HG02623 (cell line): ENCODE data around the gene ANO7.

ENCODE experiments used
- ATAC-seq: cut with Tn5 transposase; IDR thresholded peaks from one replicate; pipeline ENCODE4 v1.9.1; 2021; ENCODE audit warnings: moderate library complexity; ENCODE audit not compliant: unreplicated experiment

The ANO7 gene

DNA sequence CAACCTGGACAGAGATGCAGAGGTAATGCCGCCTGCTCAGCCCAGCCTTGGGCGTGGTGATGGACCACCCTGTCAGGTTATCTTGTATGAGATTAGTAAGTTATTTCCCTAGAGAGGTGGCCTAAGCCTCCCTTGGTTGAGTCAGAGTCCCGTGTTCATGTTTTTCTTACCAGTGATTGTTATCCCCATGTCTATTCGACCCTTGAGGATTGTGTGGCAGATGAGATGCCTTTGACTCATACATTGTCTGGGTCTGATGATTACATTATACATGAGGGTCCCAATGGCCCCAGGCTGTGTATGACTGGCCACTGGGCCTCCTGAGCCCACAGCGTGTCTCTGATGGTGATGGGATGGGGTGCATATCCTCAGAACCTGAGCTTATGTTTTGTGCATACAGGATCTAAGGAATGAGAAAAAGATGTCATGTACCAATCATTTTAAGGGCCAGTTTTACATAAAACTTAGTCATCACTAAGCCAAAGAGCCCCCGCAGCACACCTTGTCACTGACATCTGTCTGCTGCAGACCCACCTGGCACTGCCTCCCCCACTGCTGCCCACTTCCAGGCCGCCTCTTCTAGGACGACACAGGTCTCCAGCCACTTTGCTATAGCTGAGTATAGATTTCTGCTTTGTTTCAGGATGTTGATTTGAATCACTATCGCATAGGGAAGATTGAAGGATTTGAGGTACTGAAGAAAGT is 30.5 kb upstream of the ANO7 start:
- no peak for ATAC-seq

DNA sequence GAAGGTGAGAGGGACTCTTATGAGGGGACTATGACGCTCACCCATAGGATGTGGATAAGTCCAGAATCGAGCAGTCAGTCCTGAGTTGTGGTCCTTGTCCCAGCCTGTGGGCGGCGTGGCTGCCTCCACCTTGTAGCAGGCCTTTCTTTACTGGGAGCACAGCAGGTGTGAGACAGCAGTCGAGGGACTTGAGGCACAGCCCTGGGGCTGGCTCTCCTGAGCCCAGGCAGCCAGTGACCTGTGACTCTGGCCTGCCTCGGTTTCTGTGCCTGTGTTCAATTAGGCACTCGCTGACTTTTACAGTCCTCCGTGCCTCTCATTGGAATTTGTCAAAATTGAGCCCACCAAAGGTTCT is 30.0 kb upstream of the ANO7 start:
- no peak for ATAC-seq

DNA sequence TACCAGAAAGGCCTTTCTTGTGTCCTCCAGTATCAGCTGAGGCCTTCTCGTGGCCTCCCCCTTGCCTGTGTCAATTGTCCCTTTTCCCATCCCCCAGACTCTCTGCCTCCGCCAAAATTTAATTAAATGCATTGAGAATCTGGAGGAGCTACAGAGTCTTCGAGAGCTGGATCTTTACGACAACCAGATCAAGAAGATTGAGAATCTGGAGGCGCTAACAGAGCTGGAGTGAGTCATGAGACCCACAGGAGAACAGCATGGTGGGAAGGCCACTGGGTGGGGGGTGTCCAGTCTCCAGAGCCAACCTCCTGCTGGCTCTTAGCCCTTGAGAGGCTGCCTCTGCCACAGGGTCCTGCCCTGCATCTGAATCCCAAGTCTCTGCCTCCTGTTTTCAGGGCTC is 29.4 kb upstream of the ANO7 start:
- no peak for ATAC-seq

DNA sequence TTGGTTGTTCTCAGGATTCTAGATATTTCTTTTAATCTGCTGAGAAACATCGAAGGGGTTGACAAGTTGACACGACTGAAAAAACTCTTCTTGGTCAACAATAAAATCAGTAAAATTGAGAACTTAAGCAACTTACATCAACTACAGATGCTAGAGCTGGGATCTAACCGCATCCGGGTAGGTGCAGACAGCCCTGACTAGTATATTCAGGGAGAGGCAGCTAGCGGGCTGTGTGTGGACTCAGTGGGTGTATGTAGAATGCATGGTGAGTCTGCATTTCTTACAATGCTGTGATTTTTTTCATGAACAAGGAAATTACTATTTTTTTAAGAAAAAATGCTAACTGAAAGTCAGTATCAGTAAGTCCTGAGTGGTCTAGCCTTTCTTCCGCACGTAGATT is 28.2 kb upstream of the ANO7 start:
- ATAC-seq = no peak

DNA sequence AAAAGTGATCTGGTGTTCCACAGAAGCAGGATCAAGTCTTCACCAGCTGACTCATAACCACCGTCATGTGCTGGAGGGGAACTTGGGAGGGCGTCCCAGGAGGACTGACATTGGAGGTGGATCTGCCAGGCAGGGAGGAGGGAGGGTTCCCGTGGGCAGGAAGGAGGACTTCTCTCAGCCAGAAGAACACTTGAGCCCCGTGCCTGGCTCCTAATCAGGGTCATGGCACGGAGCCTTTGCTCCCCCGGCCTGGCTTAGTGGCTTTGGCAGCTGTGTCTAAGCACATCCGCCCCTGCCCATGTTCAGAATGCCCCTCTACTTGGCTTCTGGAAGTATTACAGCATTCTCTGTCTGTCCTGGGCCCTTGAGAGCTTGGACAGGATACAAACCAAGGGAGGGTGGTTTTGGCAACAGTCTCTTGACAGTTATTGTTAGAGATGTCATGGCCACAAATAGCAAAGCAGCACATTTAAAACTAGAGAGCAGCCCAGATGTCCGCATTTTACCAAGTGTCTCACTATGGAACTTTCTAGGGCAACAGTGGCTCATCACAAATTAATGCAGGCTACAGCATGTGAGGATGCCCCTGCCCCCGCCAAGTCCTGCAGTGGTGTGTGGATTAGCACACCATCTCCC is 26.7 kb upstream of the ANO7 start:
- ATAC-seq = no peak

DNA sequence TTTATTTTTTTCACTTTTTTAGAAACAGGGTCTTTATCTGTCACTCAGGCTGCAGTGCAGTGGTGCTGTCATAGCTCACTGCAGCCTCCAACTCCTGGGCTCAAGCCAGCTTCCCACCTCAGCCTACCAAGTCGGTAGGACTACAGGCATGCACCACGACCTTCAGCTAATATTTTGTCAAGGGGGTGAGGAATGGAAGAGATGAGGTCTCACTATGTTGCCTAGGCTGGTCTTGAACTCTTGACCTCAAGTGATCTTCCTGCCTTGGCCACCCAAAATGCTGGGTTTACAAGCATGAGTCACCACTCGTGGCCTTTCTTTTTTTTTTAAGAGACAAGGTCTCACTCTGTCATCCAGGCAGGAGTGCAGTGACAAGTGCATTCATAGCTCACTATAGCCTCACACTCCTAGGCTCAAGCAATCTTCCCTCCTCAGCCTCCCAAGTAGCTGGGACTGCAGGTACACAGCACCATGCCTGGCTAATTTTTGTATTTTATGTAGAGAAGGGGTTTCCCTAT is 24.8 kb upstream of the ANO7 start:
- ATAC-seq = no peak

DNA sequence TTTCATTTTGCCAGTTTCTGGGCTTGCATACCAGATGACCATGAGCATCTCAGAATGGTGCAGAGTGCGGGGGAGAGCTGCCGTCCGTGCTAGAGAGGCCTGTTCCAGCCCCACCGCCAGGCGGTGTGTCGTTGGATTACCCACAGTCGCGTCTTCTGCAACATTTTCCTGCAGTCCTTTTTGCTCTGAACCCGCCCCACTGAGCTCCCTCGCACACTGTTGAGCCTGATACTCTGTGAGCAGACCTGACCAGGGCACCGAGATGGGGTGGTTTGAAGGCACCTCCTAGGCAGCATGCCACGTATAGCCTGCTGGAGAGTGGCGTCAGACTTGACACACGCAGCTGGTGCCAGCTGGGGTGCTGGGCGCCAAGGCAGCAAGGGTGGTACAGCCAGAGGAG is 20.1 kb upstream of the ANO7 start:
- ATAC-seq = no peak

DNA sequence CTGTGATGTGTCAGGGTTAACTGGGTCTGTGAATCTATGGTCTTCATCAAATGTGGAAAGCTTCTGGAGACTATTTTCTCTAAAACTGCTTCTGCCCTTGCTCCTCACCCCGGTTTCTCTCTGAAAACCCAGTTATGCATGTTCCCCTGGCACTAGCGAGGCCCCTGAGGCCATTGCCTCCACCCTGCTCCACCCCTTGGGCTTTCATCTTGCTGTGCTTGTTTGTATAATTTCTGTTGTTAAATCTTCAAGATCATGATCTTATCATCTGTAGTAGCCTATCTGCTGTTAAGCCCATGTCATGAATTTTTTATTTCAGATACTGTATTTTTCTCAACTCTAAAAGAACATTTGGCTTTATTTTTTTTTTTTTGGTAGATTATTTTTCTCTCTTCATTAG is 14.9 kb upstream of the ANO7 start:
- ATAC-seq = no peak

DNA sequence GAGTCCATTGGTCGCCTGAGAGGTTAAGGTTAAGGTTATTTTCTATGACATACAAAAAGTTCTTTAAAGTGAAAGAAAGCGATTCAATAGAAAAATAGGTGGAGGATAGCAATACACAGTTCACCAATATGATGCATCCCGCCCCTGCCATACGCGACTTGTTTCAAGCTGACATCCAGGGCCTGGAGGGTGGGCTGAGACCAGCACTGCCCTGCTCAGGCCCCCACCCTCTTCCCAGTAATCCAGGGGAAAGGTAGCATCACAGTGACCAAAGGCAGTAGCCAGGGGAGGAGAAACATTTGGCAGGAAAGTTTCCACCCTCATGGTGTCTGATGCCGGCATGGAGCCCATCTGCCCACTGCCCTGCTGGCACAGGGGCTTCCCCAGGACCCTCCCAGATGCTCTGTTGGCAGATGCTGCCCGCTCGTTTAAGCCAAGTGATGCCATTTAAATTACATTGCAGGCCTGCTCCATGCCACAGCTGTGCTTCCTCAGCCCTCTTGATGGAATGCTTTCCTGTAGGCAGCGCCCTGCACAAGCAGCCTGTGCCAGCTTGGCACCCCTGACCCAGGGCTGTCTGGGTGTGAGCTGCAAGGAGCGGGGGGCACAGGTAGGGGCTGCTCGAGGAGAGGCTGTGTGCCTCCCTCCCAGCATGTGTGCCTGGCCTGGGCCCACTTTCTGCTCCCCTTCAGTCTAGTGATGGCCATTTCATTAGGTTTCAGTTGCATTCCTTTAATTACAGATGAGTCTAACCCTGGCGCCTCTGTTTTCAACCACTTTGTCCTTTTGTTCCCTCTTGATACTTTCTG is 10.7 kb upstream of the ANO7 start:
- no peak for ATAC-seq

DNA sequence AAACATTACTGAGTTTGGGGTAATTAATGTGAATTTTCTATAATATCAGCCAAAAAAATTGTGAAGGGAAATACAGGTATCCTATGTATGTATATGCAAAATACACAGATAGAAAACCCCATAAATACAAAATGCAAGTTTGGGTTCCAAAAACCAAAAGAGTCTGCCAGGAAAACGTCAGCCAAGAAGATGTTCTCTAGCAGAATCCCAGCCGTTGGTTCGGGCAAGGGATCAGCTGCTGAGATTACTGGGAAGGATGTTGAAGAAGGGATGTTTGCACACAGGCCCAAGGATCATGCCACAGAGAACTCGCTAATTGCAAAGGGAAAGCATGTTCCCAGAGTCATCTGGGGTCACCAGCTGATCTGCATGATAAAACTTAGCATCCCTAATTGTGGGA is 9.5 kb upstream of the ANO7 start:
- ATAC-seq = no peak

DNA sequence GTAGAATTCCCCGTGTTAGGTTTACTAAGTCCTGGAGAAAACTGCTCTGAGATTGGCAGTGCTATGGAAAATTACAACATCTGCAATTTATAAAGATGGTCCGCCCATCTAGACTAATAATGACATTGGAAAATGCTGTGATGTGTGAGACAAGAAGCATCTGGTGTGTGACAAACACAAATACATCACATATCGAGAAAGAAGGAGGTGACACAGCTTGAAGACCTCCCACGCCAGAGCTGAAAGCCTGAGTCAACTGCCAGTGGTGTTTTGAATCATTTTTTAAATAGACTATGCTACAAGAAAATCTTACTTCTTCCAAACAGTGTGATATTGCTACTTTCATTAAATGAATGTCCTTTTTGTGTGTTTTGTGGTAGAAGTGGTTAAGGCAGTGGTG is 8.6 kb upstream of the ANO7 start:
- no peak for ATAC-seq

DNA sequence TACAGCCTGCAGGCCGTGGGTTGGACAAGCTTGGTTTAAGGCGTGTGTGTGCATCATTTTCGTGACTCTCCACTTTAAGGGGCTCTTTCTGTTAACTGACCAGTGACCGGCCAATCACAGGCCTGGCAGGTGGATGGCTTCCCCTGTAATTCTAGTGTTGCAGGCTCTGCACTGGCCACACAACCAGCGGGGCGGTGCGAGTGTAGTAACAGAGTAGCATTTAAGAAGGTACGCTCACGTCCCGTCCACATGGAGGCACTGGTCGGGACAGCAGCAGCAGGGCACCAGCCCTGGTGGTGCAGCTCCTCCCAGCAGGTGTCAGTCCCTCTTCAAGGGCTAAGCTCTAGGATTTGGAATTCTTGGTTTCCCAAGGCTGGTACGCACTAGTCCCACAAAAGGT is 8.0 kb upstream of the ANO7 start:
- ATAC-seq = no peak

DNA sequence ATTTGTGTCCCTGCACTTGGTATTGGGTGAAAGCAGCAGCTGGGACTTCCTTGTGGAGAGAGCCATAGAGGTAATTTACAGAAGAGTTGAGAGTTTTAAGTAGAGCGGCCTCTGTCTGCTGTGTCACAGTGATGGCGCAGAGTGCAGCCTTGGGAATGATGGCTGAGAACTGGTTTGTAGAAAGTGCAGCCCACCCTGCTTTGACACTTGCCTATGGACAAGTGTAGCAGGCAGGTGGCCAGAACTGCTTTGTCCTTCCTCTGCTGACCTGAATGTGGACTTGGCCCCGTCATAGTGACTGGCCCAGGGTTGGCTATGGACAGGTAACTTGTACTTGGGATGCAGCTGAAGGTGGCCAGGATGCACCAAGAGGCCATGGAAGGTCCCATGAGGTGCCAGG is 6.4 kb upstream of the ANO7 start:
- ATAC-seq = no peak

DNA sequence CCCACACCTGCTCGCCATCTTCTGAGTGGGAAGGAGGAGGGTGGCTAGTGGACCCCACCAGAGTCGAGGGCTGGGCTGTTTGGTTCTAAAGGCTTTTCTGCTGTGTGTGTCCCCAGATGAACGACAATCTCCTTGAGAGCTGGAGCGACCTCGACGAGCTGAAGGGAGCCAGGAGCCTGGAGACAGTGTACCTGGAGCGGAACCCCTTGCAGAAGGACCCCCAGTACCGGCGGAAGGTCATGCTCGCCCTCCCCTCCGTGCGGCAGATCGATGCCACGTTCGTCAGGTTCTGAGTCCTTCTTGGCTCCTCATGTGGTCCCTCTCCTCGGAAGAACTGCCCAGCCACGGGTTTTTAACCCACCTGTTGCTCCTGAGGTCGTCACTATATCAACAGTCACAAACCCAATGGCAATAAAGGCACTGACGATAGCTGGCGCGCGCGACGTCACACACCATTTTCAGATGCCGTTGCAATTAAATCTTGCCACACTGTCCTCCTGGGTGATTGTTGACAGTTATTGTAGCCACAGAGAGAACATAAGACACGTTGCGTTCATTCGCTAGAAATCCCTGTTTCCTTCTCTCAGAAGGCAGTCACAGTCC is 5.8 kb upstream of the ANO7 start:
- no peak for ATAC-seq

DNA sequence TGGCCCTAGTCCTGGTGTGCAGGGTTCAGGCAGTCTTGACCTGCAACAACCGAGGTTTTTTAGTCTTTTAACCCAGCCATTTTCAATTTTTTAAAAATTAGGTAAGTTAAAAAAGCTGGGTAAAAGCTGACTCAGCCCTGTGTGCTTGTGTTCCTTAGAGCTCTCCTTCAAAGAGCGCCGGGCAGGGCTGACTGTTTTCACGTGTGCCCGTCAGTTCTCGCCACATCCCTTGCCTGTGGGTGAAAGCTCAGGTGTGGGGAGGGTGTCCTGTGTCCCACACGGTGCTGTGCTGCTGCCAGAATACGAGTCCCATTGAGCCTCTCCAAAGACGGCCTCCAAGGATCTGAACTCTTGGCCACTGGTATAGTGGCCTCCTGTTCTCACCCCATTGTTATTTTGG is 5.3 kb upstream of the ANO7 start:
- ATAC-seq = no peak

DNA sequence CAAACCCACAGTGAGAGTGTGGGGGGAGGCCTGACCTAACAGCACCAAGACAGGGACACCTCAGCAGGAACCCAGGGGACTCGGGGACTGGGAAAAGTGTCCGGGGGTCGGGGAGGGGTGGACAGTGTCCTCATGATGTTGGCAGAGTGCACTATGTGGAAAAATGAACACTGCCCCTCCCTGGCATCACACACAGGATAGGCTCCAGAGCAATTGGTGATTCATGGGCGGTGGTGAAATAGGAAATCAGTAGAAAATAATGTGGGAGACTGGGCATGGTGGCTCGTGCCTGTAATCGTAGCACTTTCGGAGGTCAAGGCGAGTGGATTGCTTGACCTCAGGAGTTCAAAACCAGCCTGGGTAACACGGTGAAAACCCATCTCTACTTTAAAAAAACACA is 3.6 kb upstream of the ANO7 start:
- ATAC-seq = no peak

DNA sequence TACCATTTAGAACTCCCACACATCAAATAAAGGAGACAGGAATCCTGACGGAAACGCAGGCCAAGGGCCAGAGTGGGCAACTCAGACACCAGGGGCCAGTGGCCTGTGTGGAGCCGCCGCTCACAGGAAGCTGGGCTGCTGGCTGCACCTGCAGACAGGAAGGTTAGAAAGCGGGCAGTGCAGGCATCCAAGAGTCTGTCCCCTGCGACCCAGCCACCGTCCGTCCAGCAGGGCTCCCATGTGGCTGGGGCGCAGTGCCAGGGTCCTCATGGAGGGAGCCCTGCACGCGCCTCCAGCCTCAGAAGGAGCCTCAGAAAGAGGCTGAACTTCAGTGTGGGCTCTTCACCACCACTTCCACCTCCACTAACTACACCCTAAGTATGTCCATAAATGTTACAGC is 2.5 kb upstream of the ANO7 start:
- ATAC-seq = no peak

DNA sequence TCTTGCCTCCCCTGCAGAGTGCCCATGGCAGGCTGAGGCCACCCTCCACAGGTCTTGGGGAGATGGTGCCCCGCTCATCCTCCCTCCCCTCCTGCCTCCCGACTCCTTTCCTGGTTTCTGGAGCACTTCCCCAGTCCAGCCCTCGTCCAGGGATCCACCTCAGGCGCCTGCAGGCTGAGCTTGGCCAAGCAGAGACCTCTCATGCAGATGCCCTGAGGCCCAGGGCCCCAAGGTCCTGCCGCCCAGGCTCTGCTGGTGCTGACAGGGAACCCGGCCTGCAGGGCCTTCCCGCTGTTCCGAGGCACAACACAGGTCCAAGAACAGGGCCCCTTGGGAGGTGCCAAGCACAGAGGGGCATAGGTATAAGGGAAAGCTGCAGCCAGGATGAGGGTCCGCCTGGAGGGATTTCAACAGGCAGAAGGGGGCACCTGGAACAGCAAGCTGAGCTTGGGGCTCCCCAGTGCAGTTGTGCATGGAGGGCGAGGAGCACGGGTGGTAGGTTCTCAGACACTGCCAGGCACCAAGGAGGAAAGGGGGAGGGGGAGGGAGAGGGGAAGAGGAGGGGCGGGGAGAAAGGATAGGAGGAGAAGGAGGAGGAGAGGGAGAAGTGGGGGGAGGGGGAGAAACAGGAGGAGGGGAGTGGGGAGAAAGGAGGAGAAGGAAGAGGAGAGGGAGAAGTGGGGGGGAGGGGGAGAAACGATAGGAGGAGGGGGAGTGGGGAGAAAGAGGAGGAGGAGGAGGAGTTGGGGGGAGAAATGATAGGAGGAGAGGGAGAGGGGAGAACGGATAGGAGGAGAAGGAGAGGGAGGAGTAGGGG is 1.2 kb upstream of the ANO7 start:
- no peak for ATAC-seq

DNA sequence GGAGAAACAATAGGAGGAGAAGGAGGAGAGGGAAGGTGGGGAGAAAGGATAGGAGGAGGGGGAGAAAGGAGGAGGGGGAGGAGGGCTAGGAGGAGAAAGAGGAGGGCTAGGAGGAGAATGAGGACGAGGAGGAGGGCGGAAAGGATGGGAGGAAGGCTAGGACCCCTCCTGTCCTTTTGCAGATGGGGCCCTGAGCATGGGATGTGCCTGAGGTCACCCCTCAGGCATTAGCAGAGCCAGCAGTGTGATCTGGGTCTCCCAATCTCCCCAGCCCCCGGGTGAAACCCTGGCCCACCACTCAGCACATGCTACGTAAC is 601 bp upstream of the ANO7 start:
- ATAC-seq = no peak

DNA sequence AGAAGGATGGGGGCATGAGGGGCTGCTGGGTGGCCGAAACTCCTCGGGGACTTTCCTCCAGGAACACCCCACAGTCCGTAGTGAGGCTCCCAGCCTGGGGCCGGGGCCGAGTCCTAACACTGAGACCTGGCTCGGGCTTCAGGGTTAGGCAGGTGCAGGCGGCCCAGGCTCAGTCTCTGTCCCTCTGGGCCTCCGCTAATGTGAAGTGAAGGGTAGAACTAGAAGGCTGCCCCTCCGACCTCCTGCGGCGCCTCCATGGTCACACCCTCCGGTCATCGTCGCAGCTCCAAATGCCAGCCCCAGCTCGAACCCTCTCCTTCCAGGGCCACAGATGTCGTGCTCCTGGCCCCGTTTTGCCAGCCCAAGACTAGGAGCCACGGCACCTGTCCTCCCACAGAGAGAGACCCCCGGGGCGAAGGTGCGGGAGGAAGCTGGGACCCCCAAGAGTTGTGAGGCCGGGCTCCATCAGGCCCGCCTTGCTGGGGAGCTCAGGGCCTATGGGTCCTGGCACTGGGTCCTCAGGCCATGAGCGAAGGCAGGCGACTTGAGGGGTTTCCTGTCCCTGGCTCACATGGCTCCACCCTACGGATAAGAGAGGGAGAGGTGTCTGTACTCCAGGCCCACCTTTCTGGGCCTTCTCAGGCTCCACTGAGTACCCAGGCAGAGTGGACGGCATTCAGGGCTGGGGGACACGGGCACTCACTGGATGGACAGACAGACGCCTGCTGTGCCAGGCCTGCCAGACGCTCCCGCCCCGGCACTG is 797 bp downstream of the ANO7 start:
- ATAC-seq = no peak
